H1 (cell line): ENCODE data around the gene CCDC88A.

Experiments
- CHD2 ChIP-seq: IDR thresholded peaks from 2 replicates; pipeline ENCODE4 v1.6.1; 2012; ENCODE audit warnings: low read length, improper control_type of control experiment
- EP300 ChIP-seq, 2 experiments: IDR thresholded peaks; 1 replicate in 1 of 2; 2 replicates in 1 of 2; pipeline ENCODE4 v1.6.1; 2011 to 2012; ENCODE audit warnings: low read depth in 2 of 2, low read length in 2 of 2, mild to moderate bottlenecking in 2 of 2, borderline replicate concordance in 1 of 2, inconsistent platforms in 1 of 2, moderate library complexity in 1 of 2
- FOSL1 ChIP-seq: IDR thresholded peaks from 2 replicates; pipeline ENCODE4 v1.6.1; 2011; ENCODE audit warnings: mild to moderate bottlenecking, low read depth, low read length, moderate library complexity; ENCODE audit not compliant: insufficient read depth
- GABPA ChIP-seq: IDR thresholded peaks from 2 replicates; pipeline ENCODE4 v1.6.1; 2011; ENCODE audit warnings: mild to moderate bottlenecking, low read length, moderate library complexity, borderline replicate concordance; ENCODE audit not compliant: insufficient read depth
- SP2 ChIP-seq: IDR thresholded peaks from 2 replicates; pipeline ENCODE4 v1.6.1; 2012; ENCODE audit warnings: mild to moderate bottlenecking, low read length, inconsistent platforms
- TF ChIP-seq, protein P1 (sequence below), 3 experiments: IDR thresholded peaks; 1 replicate in 2 of 3; 2 replicates in 1 of 3; pipeline versions ENCODE4 v1.5.1 to v1.6.1; 2011; ENCODE audit warnings: low read length in 3 of 3, mild to moderate bottlenecking in 3 of 3, inconsistent platforms in 2 of 3, low read depth in 1 of 3, moderate library complexity in 1 of 3; ENCODE audit not compliant: insufficient read depth in 1 of 3; ENCODE audit errors: control extremely low read depth in 1 of 3
- TF ChIP-seq, protein P2 (sequence below): IDR thresholded peaks from 2 replicates; pipeline ENCODE4 v1.6.1; 2011; ENCODE audit warnings: low read depth, mild to moderate bottlenecking, low read length; ENCODE audit not compliant: insufficient read depth

DNA sequence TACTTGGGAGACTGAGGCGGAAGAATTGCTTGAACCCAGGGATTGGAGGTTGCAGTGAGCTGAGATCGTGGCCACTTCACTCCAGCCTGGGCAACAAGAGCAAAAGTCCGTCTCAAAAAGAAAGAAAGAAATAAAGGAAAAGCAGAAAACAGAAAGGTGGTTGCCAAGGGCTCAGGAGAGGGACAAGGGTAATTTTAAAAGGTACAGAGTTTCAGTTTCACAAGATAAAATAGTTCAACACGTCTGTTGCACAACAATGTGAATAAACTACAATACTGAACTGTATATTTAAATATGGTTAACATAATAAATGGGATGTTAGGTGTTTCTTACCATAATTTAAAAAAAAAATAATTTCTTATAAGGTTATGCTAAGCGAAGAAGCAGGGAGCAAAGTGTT lies 174.2 kb downstream of the CCDC88A start:
- TF ChIP-seq CHD2, result no peak
- TF ChIP-seq FOSL1, result no peak
- TF ChIP-seq, protein P1, sequence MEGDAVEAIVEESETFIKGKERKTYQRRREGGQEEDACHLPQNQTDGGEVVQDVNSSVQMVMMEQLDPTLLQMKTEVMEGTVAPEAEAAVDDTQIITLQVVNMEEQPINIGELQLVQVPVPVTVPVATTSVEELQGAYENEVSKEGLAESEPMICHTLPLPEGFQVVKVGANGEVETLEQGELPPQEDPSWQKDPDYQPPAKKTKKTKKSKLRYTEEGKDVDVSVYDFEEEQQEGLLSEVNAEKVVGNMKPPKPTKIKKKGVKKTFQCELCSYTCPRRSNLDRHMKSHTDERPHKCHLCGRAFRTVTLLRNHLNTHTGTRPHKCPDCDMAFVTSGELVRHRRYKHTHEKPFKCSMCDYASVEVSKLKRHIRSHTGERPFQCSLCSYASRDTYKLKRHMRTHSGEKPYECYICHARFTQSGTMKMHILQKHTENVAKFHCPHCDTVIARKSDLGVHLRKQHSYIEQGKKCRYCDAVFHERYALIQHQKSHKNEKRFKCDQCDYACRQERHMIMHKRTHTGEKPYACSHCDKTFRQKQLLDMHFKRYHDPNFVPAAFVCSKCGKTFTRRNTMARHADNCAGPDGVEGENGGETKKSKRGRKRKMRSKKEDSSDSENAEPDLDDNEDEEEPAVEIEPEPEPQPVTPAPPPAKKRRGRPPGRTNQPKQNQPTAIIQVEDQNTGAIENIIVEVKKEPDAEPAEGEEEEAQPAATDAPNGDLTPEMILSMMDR (IDR thresholded peaks at IDR 0.05; ENCODE audit: control extremely low read depth in 1 of 3, insufficient read depth in 1 of 3, low read depth in 1 of 3, low read length in 3 of 3), result no peak
- TF ChIP-seq, protein P2, sequence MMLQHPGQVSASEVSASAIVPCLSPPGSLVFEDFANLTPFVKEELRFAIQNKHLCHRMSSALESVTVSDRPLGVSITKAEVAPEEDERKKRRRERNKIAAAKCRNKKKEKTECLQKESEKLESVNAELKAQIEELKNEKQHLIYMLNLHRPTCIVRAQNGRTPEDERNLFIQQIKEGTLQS, result no peak
- no peak for TF ChIP-seq EP300 (IDR thresholded peaks at IDR 0.05; ENCODE audit: borderline replicate concordance in 1 of 2, low read depth in 2 of 2, low read length in 2 of 2)
- TF ChIP-seq SP2, result no peak
- TF ChIP-seq GABPA, result no peak
